Natural killer cell (primary cell): ENCODE measurements around the gene ITGA3. TPM values are rescaled to one million over a fixed set of nuclear protein-coding genes. Genes with fewer than 3 reads are reported as not detected.

Experiments used
- ATAC-seq, 3 donors: fragments of 150-1000 bp in 2 of 3; fragments of 200-7000 bp in 1 of 3; cut with Tn5 transposase; 1 replicate in 1 of 3; 2 replicates in 2 of 3; pipeline ENCODE4 v1.10.0; 2021; ENCODE audit warnings: mild to moderate bottlenecking in 2 of 3, moderate library complexity in 2 of 3
- DNase-seq, 2 donors: peaks; one replicate each; pipeline versions ENCODE4 v3.0.0 to v3.0.0-alpha.2; 2013 to 2021; ENCODE audit warnings: mixed read lengths in 1 of 2
- H3K27ac ChIP-seq: one replicate; pipeline ENCODE4 v1.5.1; 2013; ENCODE audit warnings: mild to moderate bottlenecking, low read length
- H3K27me3 ChIP-seq: one replicate; pipeline ENCODE4 v1.6.1; 2013; ENCODE audit warnings: low read length; ENCODE audit not compliant: control insufficient read depth, insufficient read depth
- H3K36me3 ChIP-seq: one replicate; pipeline ENCODE4 v1.6.1; 2013; ENCODE audit warnings: low read length; ENCODE audit not compliant: control insufficient read depth, insufficient read depth
- H3K4me1 ChIP-seq: one replicate; pipeline ENCODE4 v1.6.1; 2013; ENCODE audit warnings: low read length; ENCODE audit not compliant: control insufficient read depth, insufficient read depth
- H3K4me3 ChIP-seq: one replicate; pipeline ENCODE4 v1.5.1; 2013; ENCODE audit warnings: low read length
- H3K9me3 ChIP-seq: one replicate; pipeline ENCODE4 v1.6.1; 2013; ENCODE audit warnings: low read length; ENCODE audit not compliant: control insufficient read depth, insufficient read depth
- H3K27ac Mint-ChIP-seq, 2 donors: one replicate each; pipeline ENCODE4 v1.8.0; 2022; ENCODE audit warnings: mild to moderate bottlenecking in 2 of 2, mixed read lengths in 2 of 2, moderate library complexity in 1 of 2
- H3K27me3 Mint-ChIP-seq, 2 donors: one replicate each; pipeline ENCODE4 v1.8.0; 2022; ENCODE audit warnings: low read depth in 2 of 2, mixed read lengths in 2 of 2
- H3K36me3 Mint-ChIP-seq: one replicate; pipeline ENCODE4 v1.8.0; 2022; ENCODE audit warnings: mixed read lengths
- H3K4me1 Mint-ChIP-seq, 2 donors: one replicate each; pipeline ENCODE4 v1.8.0; 2022; ENCODE audit warnings: mixed read lengths in 2 of 2
- H3K4me3 Mint-ChIP-seq: one replicate; pipeline ENCODE4 v1.8.0; 2022; ENCODE audit warnings: mild to moderate bottlenecking, moderate library complexity, mixed read lengths
- H3K9me3 Mint-ChIP-seq, 2 donors: one replicate each; pipeline ENCODE4 v1.8.0; 2022; ENCODE audit warnings: mixed read lengths in 2 of 2
- CTCF ChIP-seq: fragments of 200-600 bp; IDR thresholded peaks from one replicate; pipeline ENCODE4 v1.8.0; 2022; ENCODE audit warnings: antibody characterized with exemption
- WGBS: methylation state at CpG from one replicate; pipeline ENCODE4 v1.1.7; 2013; ENCODE audit warnings: missing lambda C conversion rate; ENCODE audit not compliant: insufficient coverage; 5-methylcytosine and 5-hydroxymethylcytosine counted together
- intact Hi-C: fragments of 100-400 bp; cut with micrococcal nuclease; formaldehyde crosslinking; loops from one replicate; pipeline ENCODE4 v1.14.2; 2022
- total RNA-seq, 4 donors: library from RNA; stranded (reverse); fragments of 120-200 nt in 1 of 4; gene quantifications; one replicate each; pipeline versions ENCODE4 v1.2.3 to v1.2.4, GENCODE V29; 2013 to 2022

Gene ITGA3
- total RNA-seq, 3 donors from 2014 or later (not counting 1 experiment from before 2014, with no cell fraction given) = 0.47 to 2.8 (median 1.4) TPM

DNA sequence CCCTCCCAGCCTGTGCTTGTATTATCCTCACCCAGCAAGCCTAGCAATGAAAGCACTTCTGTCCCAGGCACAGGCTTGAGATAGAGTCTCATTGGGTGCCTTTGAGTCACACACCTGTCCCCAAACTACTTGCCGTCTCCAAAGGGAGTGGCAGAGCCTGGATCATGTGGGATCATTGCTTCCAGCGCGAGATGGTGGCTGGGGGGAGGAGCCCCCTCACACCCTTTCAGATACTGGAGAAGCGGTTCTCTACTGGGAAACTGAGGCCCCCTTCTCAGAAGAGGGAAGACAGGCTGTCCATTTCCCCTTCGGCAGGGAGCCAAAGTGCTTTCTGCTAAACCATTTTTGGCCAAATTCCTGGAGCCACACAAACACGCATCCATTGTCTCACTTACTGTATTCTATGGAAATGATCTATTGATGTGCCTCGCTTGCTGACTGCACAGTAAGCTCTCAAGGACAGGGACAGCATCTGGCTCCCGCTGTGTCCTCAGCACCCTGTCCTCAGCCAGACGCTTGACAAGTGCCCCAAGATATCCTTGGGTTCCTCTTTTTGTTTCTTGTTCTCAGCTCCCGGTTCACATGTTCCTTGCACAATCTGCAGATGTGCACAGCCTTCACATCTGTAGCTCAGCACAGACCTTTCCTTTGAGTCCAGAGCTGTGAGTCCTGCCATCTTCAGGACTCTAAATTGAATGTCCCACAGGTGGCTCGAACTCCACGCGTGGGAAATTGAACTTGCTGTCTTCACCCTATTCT, 34.9 kb upstream of the ITGA3 start:
- H3K36me3 Mint-ChIP-seq = no peaks in the 10 kb centered on the region
- WGBS = 58% methylated on average over 13 of the region's 13 CpGs
- no peaks in the 10 kb centered on the region for H3K9me3 Mint-ChIP-seq
- TF ChIP-seq CTCF = no peak
- no peaks in the 10 kb centered on the region for H3K4me1 ChIP-seq
- H3K27ac Mint-ChIP-seq = no peak overlapping the region
- DNase-seq (no peak), ATAC-seq (no peak)
- intact Hi-C loops = no loop called here
- H3K9me3 ChIP-seq = no peaks in the 10 kb centered on the region
- H3K4me3 ChIP-seq = no peak overlapping the region
- peaks cover 14 to 15% of the 10 kb centered on the region in 2 donors for H3K27me3 Mint-ChIP-seq
- no peaks in the 10 kb centered on the region for H3K27me3 ChIP-seq
- H3K36me3 ChIP-seq = no peaks in the 10 kb centered on the region
- H3K4me3 Mint-ChIP-seq = no peak overlapping the region
- H3K4me1 Mint-ChIP-seq = no peaks in the 10 kb centered on the region
- no peak overlapping the region for H3K27ac ChIP-seq

GRCh38 chr17:50021681-50022370, 34.1 kb upstream of the ITGA3 start:
- WGBS = 87% methylated on average over 6 of the region's 6 CpGs
- Histone ChIP-seq H3K4me1 (no peaks in the 10 kb centered on the region), H3K36me3 (no peaks in the 10 kb centered on the region), H3K4me3 (no peak overlapping the region), H3K9me3 (no peaks in the 10 kb centered on the region), H3K27ac (no peak overlapping the region), H3K27me3 (no peaks in the 10 kb centered on the region)
- intact Hi-C loops = no loop called here
- no peak for TF ChIP-seq CTCF
- Mint-ChIP-seq H3K4me3 (no peak overlapping the region), H3K9me3 (no peaks in the 10 kb centered on the region), H3K27ac (no peak overlapping the region), H3K27me3 (peaks cover 14 to 15% of the 10 kb centered on the region in 2 donors), H3K36me3 (no peaks in the 10 kb centered on the region), H3K4me1 (peaks cover 0 to 4% of the 10 kb centered on the region in 2 donors)
- no peak for ATAC-seq
- no peak for DNase-seq

DNA sequence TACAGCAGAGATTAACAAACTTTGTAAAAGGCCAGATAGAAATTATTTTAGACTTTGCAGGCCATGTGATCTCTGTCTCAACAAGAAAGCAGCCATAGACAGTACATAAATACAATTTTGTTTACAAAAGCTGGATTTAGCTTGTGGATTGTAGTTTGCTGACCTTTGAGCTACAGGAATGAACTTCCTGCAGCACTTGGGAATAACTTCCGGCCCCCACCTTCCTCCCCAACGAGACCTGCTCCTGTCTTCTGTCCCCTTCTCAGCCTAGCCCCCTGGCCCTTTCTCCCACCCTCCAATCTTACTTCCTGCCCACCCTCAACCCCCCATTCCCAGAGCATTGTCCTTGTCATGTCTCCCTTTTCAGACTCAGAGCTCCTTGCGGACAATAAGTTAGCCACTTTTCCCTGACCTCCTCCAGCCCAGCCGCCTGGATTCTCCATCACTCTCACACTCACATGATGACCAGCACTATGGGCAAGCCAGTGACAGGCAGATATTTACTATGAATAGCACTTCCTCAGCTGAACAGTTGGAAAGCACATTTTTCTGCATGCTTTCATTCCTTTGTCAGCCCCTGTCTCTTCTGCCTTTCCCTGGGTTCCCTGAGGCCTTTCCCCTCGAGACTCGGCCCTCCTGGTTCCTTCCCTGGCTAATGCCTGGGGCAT, 33.3 kb upstream of the ITGA3 start:
- Mint-ChIP-seq H3K36me3 (no peaks in the 10 kb centered on the region), H3K27me3 (peaks cover 17 to 19% of the 10 kb centered on the region in 2 donors), H3K4me1 (peaks cover 0 to 11% of the 10 kb centered on the region in 2 donors), H3K27ac (no peak overlapping the region), H3K4me3 (no peak overlapping the region), H3K9me3 (no peaks in the 10 kb centered on the region)
- TF ChIP-seq CTCF = no peak
- DNase-seq (no peak), ATAC-seq (no peak)
- Histone ChIP-seq H3K27me3 (peaks cover 5% of the 10 kb centered on the region), H3K9me3 (no peaks in the 10 kb centered on the region), H3K36me3 (no peaks in the 10 kb centered on the region), H3K4me3 (no peak overlapping the region), H3K27ac (no peak overlapping the region), H3K4me1 (peaks cover 7% of the 10 kb centered on the region)
- 83% methylated on average over 6 of the region's 6 CpGs for WGBS
- intact Hi-C loops = no loop called here
